Duodenal mucosa (tissue), 2 donors: ENCODE data around the gene NUTM2D.
"Not testable (repeated sequence)": the region's sequence is repeated elsewhere in the genome, so short reads cannot be mapped to it uniquely, and the experiment has no call there.

Experiments
- H3K27ac ChIP-seq: one replicate; pipeline ENCODE4 v1.7.0; 2013; ENCODE audit warnings: low read depth, low read length
- H3K27me3 ChIP-seq, 2 donors: one replicate each; pipeline ENCODE4 v1.7.0; 2013; ENCODE audit warnings: low read length in 2 of 2, control low read depth in 1 of 2; ENCODE audit not compliant: insufficient read depth in 2 of 2, control insufficient read depth in 1 of 2
- H3K36me3 ChIP-seq, 2 donors: one replicate each; pipeline ENCODE4 v1.7.0; 2013; ENCODE audit warnings: low read length in 2 of 2, control low read depth in 1 of 2; ENCODE audit not compliant: insufficient read depth in 2 of 2, control insufficient read depth in 1 of 2
- H3K4me1 ChIP-seq, 2 donors: one replicate each; pipeline ENCODE4 v1.7.0; 2013; ENCODE audit warnings: low read length in 2 of 2, control low read depth in 1 of 2; ENCODE audit not compliant: insufficient read depth in 2 of 2, control insufficient read depth in 1 of 2
- H3K4me3 ChIP-seq, 2 donors: one replicate each; pipeline ENCODE4 v1.7.0; 2013; ENCODE audit warnings: low read length in 2 of 2, low read depth in 1 of 2
- H3K9ac ChIP-seq, 2 donors: one replicate each; pipeline ENCODE4 v1.7.0; 2013; ENCODE audit warnings: low read length in 2 of 2, low read depth in 1 of 2
- H3K9me3 ChIP-seq, 2 donors: one replicate each; pipeline ENCODE4 v1.7.0; 2013; ENCODE audit warnings: low read length in 2 of 2, control low read depth in 1 of 2; ENCODE audit not compliant: control insufficient read depth in 1 of 2

NUTM2D gene, protein sequence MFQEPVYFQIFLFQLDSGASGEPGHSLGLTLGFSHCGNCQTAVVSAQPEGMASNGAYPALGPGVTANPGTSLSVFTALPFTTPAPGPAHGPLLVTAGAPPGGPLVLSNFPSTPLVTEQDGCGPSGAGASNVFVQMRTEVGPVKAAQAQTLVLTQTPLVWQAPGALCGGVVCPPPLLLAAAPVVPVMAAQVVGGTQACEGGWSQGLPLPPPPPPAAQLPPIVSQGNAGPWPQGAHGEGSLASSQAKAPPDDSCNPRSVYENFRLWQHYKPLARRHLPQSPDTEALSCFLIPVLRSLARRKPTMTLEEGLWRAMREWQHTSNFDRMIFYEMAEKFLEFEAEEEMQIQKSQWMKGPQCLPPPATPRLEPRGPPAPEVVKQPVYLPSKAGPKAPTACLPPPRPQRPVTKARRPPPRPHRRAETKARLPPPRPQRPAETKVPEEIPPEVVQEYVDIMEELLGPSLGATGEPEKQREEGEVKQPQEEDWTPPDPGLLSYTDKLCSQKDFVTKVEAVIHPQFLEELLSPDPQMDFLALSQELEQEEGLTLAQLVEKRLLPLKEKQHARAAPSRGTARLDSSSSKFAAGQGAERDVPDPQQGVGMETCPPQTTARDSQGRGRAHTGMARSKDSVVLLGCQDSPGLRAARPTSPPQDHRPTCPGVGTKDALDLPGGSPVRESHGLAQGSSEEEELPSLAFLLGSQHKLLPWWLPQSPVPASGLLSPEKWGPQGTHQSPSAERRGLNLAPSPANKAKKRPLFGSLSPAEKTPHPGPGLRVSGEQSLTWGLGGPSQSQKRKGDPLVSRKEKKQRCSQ

DNA sequence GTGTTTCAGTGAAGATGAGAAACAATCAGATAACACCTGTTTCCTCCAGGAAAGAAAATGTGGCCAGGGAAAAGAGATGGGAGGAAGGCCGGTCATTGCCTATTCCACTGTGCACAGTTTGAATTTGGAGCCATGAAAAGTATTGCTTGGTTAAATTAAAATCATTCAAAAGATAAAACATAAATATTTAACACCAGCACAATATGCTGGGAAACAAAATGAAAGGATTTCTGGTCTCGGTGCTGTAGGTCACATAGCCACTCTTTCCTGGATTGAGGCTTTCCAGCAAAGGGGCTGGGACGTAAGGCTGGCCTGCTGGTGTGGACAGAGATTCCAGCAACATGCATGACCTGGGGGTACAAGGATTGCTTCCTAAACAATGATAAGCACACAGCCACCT lies at the start of gene NUTM2D:
Gene NUTM2D, plus strand, starts transcription at position 301 of the 400 bp plus-strand sequence. CDS start 522 bp downstream, outside the sequence.
- not testable (repeated sequence) for H3K36me3 ChIP-seq, H3K27ac ChIP-seq, H3K4me3 ChIP-seq, H3K9me3 ChIP-seq, H3K27me3 ChIP-seq, H3K9ac ChIP-seq, H3K4me1 ChIP-seq

DNA sequence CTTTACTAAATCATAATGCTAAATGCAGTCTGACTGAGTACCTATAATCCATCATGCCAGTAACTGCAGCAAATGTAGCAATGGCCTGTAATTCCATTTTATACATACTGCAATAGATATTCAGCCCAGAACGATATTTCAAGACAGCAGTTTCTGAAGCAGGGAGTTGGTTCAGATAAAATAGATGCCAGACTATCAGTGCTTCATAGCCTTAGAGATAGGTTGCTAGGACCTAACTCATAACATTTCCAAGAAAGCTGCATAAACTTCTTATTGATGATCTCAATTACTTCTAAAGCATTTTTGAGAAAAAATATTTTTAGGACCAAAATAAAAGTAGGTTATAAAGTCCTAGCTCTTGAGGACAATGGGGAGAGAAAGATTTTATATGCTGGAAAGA lies 48.8 kb upstream of the NUTM2D start:
- not testable (repeated sequence) for H3K27me3 ChIP-seq, H3K9ac ChIP-seq, H3K9me3 ChIP-seq, H3K36me3 ChIP-seq, H3K4me3 ChIP-seq, H3K4me1 ChIP-seq, H3K27ac ChIP-seq

DNA sequence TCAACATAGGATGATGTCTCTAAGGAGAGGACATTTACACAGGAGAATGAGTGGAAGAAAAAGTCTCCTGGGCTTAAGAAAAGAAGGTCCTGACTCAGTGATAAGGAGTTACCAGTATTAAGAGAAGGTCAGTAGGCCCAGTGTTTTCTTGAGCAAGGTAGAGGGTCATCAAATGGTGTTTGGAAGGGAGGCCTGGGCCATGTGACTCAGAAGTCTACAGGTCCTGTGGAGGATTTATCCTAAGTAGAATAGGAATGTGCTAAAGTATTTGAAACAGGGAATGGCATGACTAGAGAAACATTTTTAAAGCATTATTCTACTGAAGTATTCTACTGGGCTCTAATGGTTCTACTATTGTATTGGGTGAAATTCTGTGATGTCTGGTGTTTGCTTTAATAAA lies 47.9 kb upstream of the NUTM2D start:
- H3K9ac ChIP-seq, H3K9me3 ChIP-seq, H3K4me3 ChIP-seq, H3K27me3 ChIP-seq, H3K27ac ChIP-seq, H3K36me3 ChIP-seq, H3K4me1 ChIP-seq: not testable (repeated sequence)

DNA sequence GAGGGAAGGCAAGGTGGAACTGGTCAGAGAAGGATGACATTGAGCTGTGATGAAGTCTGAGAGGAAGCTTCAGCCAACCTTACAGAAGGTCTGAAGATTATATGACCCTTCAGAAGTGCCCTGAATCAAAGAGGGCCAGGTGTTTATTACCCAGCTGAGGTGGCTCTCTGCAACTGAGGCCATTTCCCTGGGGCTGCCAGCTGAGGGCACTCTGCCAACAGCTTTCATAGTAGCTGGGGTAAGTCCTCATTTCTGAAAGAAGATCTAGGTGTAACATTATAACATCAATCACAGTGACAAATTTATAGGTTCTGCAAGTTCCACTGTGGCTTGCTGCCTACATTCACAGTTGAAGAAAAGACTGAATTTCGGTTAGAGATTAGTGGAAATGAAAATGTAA lies 46.0 kb upstream of the NUTM2D start:
- not testable (repeated sequence) for H3K9ac ChIP-seq, H3K27ac ChIP-seq, H3K4me1 ChIP-seq, H3K9me3 ChIP-seq, H3K36me3 ChIP-seq, H3K27me3 ChIP-seq, H3K4me3 ChIP-seq

DNA sequence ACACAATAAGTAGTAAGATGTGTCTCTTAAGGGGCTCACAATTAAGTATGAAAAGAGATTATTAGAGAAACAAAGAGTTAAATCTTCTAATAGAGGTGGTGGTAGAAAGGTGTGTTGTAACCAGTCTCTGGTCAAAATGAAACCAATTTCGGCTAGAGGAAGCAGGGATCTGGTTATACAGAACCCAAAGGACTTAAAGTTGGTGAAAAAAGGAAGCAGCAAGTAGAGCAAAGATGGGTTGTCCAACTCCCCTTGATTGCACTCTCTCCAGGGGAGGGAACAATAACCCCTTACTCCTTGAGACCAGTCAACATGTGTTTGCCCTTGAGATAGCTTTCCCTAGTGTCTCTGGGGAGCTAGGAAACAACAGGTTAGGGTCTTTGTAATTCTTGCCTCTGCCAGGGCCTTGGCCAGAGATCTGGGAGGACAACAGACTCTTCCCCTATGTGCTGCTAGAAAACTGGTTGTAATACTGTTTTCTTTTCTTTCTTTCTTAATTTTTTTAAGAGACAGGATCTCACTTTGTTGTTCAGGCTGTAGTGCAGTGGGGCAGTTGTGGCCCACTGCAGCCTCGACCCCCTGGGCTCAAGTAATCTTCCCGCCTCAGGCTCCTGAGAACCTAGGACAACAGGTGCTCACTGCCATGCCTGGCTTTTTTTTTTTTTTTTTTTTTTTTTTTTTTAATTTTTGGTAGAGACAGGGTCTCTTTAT lies 43.7 kb upstream of the NUTM2D start:
- H3K27ac ChIP-seq, H3K4me3 ChIP-seq, H3K27me3 ChIP-seq, H3K36me3 ChIP-seq, H3K4me1 ChIP-seq, H3K9ac ChIP-seq, H3K9me3 ChIP-seq: not testable (repeated sequence)

DNA sequence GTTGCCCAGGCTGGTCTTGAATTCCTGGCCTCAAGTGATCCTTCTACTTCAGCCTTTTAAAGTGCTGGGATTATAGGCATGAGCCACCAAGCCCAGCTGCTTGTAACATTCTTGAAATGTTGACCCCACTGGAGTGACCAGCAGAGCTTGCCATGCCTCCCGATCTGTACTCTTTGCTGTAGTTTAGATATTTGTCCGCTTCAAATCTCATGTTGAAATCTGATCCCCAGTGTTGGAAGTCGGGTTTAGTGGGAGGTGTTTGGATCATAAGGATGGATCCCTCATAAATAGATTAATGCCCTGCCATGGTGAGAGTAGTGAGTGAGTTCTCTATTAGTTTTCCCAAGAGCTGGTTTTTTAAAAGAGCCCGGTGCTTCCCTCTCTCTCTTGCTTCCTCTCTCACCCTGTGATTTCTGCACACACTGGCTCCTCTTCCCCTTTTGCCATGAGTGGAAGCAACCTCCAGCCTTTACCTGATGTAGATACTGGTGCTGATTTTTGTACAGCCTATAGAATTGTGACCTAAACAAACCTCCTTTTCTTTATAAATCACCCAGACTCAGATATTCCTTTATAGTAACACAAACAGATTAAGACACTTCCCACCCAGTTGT lies 43.1 kb upstream of the NUTM2D start:
- H3K27me3 ChIP-seq, H3K9ac ChIP-seq, H3K4me3 ChIP-seq, H3K9me3 ChIP-seq, H3K36me3 ChIP-seq, H3K27ac ChIP-seq, H3K4me1 ChIP-seq: not testable (repeated sequence)

DNA sequence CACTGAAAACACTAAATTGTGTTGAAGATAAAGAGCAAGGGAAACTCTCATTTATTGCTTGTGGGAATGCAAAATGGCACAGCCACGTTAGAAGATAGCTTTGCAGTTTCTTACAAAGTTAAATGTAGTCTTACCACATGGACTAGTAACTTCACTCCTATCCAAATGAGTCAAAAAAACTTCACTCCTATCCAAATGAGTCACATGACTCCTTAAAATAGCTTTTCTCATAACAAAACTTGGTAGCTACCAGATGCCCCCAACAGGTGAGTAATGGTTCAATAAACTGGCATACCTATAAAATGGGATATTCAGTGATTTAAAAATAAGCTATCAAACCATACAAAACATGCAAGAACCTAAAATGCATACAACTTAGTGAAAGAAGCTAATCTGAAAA lies 36.0 kb upstream of the NUTM2D start:
- not testable (repeated sequence) for H3K9me3 ChIP-seq, H3K27me3 ChIP-seq, H3K4me1 ChIP-seq, H3K9ac ChIP-seq, H3K4me3 ChIP-seq, H3K36me3 ChIP-seq, H3K27ac ChIP-seq

DNA sequence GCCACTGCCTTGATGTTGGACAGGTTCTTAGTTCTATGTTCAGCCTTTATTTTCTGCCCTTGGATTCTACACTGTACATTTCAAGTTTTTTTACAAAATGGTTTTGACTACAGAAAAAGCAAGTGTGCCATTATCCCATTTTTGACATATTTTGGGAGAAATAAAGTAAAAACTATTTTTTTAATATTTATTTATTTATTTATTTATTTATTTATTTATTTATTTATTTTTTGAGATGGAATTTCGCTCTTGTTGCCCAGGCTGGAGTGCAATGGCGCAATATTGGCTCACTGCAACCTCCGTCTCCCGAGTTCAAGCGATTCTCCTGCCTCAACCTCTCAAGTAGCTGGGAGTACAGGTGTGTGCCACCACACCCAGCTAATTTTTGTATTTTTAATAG lies 33.0 kb upstream of the NUTM2D start:
- not testable (repeated sequence) for H3K9me3 ChIP-seq, H3K4me1 ChIP-seq, H3K27me3 ChIP-seq, H3K4me3 ChIP-seq, H3K36me3 ChIP-seq, H3K9ac ChIP-seq, H3K27ac ChIP-seq

DNA sequence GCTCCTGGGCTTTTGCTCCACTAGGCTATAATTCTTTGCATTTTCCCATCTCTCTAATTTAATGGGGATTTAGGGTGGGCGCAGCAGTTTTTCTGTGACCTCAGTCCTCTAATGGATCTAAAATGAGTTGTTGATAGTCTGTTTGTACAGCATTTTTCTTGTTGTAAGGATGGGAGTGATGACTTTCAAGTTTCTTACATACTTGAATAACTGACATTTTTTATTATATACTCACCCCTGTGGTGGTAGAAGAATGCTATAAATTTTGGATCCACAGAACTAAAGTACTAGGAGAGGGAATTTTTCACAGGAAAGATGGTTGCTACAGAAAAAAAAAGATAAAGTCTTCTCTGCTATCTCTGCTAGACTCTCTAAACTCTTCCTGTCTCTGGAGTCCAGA lies 29.6 kb upstream of the NUTM2D start:
- H3K27me3 ChIP-seq, H3K9ac ChIP-seq, H3K36me3 ChIP-seq, H3K27ac ChIP-seq, H3K4me3 ChIP-seq, H3K4me1 ChIP-seq, H3K9me3 ChIP-seq: not testable (repeated sequence)

DNA sequence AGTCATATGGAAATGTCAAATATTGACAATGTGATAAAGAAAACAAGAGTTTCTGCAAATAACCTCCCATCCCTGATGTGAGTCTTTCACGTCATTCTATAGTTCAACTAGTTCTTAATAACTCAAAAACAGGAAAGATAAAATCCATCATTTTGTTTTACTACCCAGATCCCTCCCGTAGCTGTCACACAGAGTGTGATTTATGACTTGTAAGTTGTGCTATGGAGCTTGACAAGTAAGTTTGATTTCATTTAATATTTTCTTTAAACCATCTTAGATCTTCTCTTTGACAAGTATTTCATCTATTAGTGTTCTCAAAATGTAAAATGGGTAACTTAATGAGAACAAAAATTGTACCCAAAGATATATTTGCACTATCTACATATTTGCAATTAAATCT lies 28.4 kb upstream of the NUTM2D start:
- H3K9me3 ChIP-seq, H3K36me3 ChIP-seq, H3K27ac ChIP-seq, H3K27me3 ChIP-seq, H3K4me3 ChIP-seq, H3K4me1 ChIP-seq, H3K9ac ChIP-seq: not testable (repeated sequence)
